PFSK-1 (cell line): ENCODE measurements around the gene COL4A2.

Experiments used
- POLR2AphosphoS5 ChIP-seq: IDR thresholded peaks from 2 replicates; pipeline ENCODE4 v1.6.1; 2012; ENCODE audit warnings: low read depth, mild to moderate bottlenecking, control low read depth, low read length, moderate library complexity
- REST ChIP-seq, 2 experiments: IDR thresholded peaks; 2 replicates each; pipeline versions ENCODE4 v1.6.1 to v1.8.0; 2011 to 2012; ENCODE audit warnings: low read depth in 2 of 2, low read length in 2 of 2, control low read depth in 1 of 2, inconsistent platforms in 1 of 2, mild to moderate bottlenecking in 1 of 2, moderate library complexity in 1 of 2; ENCODE audit not compliant: insufficient read depth in 1 of 2
- SIN3A ChIP-seq: IDR thresholded peaks from 2 replicates; pipeline ENCODE4 v1.6.1; 2012; ENCODE audit warnings: mild to moderate bottlenecking, low read length, moderate library complexity, borderline replicate concordance; ENCODE audit not compliant: insufficient read depth
- TAF1 ChIP-seq: IDR thresholded peaks from 2 replicates; pipeline ENCODE4 v1.6.1; 2012; ENCODE audit warnings: low read length, control low read depth, borderline replicate concordance; ENCODE audit not compliant: insufficient read depth

GRCh38 chr13:110420626-110421025, 113.5 kb downstream of the COL4A2 start:
- TF ChIP-seq POLR2AphosphoS5 (no peak), REST (IDR thresholded peaks at IDR 0.05; ENCODE audit: insufficient read depth in 1 of 2, low read depth in 2 of 2, low read length in 2 of 2) (no peak), SIN3A (no peak), TAF1 (no peak)
